NCI-H82 (cell line): ENCODE results near the gene RPH3AL.

Experiments used
- DNase-seq: peaks from one replicate; lab custom pipeline; 2025; lab: John Stamatoyannopoulos, UW

The RPH3AL gene

GRCh38 chr17:301681-302299 lies 50.8 kb downstream of the RPH3AL start:
- no peak for DNase-seq

- no peak for DNase-seq
These were observed 51.7 kb downstream of the RPH3AL start for GRCh38 chr17:300881-301280.

- DNase-seq = no peak
These were observed 53.1 kb downstream of the RPH3AL start for GRCh38 chr17:299546-299945.

GRCh38 chr17:298791-299450 lies 53.7 kb downstream of the RPH3AL start:
- no peak for DNase-seq

GRCh38 chr17:297758-298157 lies 54.8 kb downstream of the RPH3AL start:
- no peak for DNase-seq

GRCh38 chr17:296906-297690 lies 55.5 kb downstream of the RPH3AL start:
- DNase-seq = no peak

GRCh38 chr17:296379-296778 lies 56.2 kb downstream of the RPH3AL start:
- no peak for DNase-seq

GRCh38 chr17:292531-293382 lies 59.9 kb downstream of the RPH3AL start:
- no peak for DNase-seq

GRCh38 chr17:292016-292415 lies 60.6 kb downstream of the RPH3AL start:
- DNase-seq = peak; percentile 67

GRCh38 chr17:291587-291986 lies 61.0 kb downstream of the RPH3AL start:
- DNase-seq = no peak

GRCh38 chr17:290626-291025 lies 62.0 kb downstream of the RPH3AL start:
- DNase-seq = no peak

- no peak for DNase-seq
These were observed 62.5 kb downstream of the RPH3AL start for GRCh38 chr17:290121-290521.

- DNase-seq = no peak
These were observed 63.2 kb downstream of the RPH3AL start for GRCh38 chr17:289409-289808.

- DNase-seq = no peak
These were observed 63.7 kb downstream of the RPH3AL start for GRCh38 chr17:288802-289356.

- DNase-seq = no peak
These were observed 66.0 kb downstream of the RPH3AL start for GRCh38 chr17:286571-286970.

GRCh38 chr17:285751-286422 lies 66.7 kb downstream of the RPH3AL start:
- DNase-seq = no peak

- DNase-seq = no peak
These were observed 67.8 kb downstream of the RPH3AL start for GRCh38 chr17:284676-285355.

- DNase-seq = no peak
These were observed 68.5 kb downstream of the RPH3AL start for GRCh38 chr17:283911-284675.

- DNase-seq = no peak
These were observed 69.4 kb downstream of the RPH3AL start for GRCh38 chr17:282912-283882.
